Gastroesophageal sphincter (tissue), 4 donors: ENCODE data around the gene SULT1C2. TPM values are rescaled to one million over a fixed set of nuclear protein-coding genes. Genes with fewer than 3 reads are reported as not detected.

Experiments
- ATAC-seq: fragments of 150-250 bp; one replicate; pipeline ENCODE4 v1.9.1; 2016; ENCODE audit warnings: mild to moderate bottlenecking, moderate library complexity
- H3K27ac ChIP-seq, 4 donors: fragments of 200-600 bp; sonication (generic) in 3 of 4; 1 replicate in 3 of 4; 2 replicates in 1 of 4; pipeline ENCODE4 v1.5.1; 2016 to 2019
- H3K27me3 ChIP-seq: fragments of 200-600 bp; sonication (generic); one replicate; pipeline ENCODE4 v1.5.1; 2019
- H3K36me3 ChIP-seq, 2 donors: fragments of 200-600 bp; sonication (generic); one replicate each; pipeline ENCODE4 v1.5.1; 2019; ENCODE audit warnings: control low read depth in 1 of 2
- H3K4me1 ChIP-seq, 3 donors: fragments of 200-600 bp; sonication (generic); 1 replicate in 2 of 3; 2 replicates in 1 of 3; pipeline ENCODE4 v1.5.1; 2016 to 2019; ENCODE audit warnings: control low read depth in 2 of 3
- H3K4me3 ChIP-seq, 2 donors: fragments of 200-600 bp; sonication (generic); one replicate each; pipeline ENCODE4 v1.5.1; 2019; ENCODE audit warnings: mild to moderate bottlenecking in 1 of 2, moderate library complexity in 1 of 2
- H3K9me3 ChIP-seq, 3 donors: fragments of 200-600 bp; sonication (generic); one replicate each; pipeline ENCODE4 v1.5.1; 2017 to 2019; ENCODE audit warnings: control low read depth in 2 of 3
- EP300 ChIP-seq: sonication (generic); formaldehyde crosslinking; IDR thresholded peaks from one replicate; pipeline ENCODE4 v1.6.1; 2017; ENCODE audit warnings: antibody characterized with exemption, mild to moderate bottlenecking
- POLR2A ChIP-seq, 2 donors: fragments of 450-650 bp; IDR thresholded peaks; one replicate each; pipeline ENCODE4 v1.6.1; 2017; ENCODE audit warnings: antibody characterized with exemption in 2 of 2, mild to moderate bottlenecking in 2 of 2, moderate library complexity in 1 of 2
- POLR2AphosphoS5 ChIP-seq: sonication (generic); formaldehyde crosslinking; IDR thresholded peaks from one replicate; pipeline ENCODE4 v1.6.1; 2017; ENCODE audit warnings: antibody characterized with exemption
- WGBS, 2 donors: methylation state at CpG; one replicate each; pipeline ENCODE4 v1.1.5; 2018; ENCODE audit warnings: low coverage in 1 of 2; 5-methylcytosine and 5-hydroxymethylcytosine counted together
- total RNA-seq, 4 donors: library from RNA; depleted of rRNA; stranded (reverse); fragments of >200 nt; gene quantifications; one replicate each; pipeline ENCODE4 v1.1.0, GENCODE V29; 2016
- TF ChIP-seq, protein P1 (sequence below), 4 experiments: fragments of 200-600 bp in 2 of 4; fragments of 450-650 bp in 2 of 4; sonication (generic) in 1 of 4; IDR thresholded peaks; one replicate each; pipeline ENCODE4 v1.5.1; 2017 to 2019; ENCODE audit warnings: antibody characterized with exemption in 4 of 4, mild to moderate bottlenecking in 2 of 4, moderate library complexity in 2 of 4

SULT1C2 gene
- total RNA-seq, 4 donors from 2014 or later = 1.0 to 1.1 TPM; not detected in 2

DNA sequence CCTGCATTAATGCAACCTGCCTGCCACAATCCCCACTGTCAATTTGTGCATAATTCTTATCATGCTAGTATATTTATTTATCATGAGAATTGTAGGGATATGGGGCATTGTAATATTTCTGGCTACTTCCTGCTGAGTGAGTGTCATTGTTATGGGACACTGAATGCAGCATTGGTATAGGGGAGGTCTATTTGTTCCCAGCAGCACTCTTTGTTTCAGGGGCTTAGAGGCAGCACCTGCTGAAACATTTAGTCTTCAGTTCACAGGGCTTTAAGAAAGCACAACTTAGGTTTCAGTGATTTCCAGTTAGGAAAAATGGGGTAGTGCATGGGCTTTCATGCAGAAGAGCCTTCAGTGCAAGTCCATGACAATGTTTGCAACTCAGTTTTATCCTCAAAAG is 25.3 kb upstream of the SULT1C2 start:
- TF ChIP-seq POLR2A (IDR thresholded peaks at IDR 0.05) (no peak), EP300 (no peak)
- Histone ChIP-seq H3K4me3 (no peak overlapping the region), H3K36me3 (no peaks in the 10 kb centered on the region), H3K27me3 (no peaks in the 10 kb centered on the region), H3K27ac (no peak overlapping the region), H3K4me1 (peaks cover 0 to 13% (median 0%) of the 10 kb centered on the region in 3 donors), H3K9me3 (no peaks in the 10 kb centered on the region)
- ATAC-seq = no peak

- H3K27me3 ChIP-seq = no peaks in the 10 kb centered on the region
- peaks cover 0 to 16% (median 0%) of the 10 kb centered on the region in 3 donors for H3K4me1 ChIP-seq
- H3K9me3 ChIP-seq = no peaks in the 10 kb centered on the region
- TF ChIP-seq, protein P1, sequence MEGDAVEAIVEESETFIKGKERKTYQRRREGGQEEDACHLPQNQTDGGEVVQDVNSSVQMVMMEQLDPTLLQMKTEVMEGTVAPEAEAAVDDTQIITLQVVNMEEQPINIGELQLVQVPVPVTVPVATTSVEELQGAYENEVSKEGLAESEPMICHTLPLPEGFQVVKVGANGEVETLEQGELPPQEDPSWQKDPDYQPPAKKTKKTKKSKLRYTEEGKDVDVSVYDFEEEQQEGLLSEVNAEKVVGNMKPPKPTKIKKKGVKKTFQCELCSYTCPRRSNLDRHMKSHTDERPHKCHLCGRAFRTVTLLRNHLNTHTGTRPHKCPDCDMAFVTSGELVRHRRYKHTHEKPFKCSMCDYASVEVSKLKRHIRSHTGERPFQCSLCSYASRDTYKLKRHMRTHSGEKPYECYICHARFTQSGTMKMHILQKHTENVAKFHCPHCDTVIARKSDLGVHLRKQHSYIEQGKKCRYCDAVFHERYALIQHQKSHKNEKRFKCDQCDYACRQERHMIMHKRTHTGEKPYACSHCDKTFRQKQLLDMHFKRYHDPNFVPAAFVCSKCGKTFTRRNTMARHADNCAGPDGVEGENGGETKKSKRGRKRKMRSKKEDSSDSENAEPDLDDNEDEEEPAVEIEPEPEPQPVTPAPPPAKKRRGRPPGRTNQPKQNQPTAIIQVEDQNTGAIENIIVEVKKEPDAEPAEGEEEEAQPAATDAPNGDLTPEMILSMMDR (IDR thresholded peaks at IDR 0.05) = no peak
- no peak for TF ChIP-seq POLR2AphosphoS5
- TF ChIP-seq EP300 = no peak
- TF ChIP-seq POLR2A (IDR thresholded peaks at IDR 0.05) = no peak
- no peak for ATAC-seq
- no peak overlapping the region for H3K4me3 ChIP-seq
- no peak overlapping the region for H3K27ac ChIP-seq
- 83 to 85% methylated on average over 2 to 3 of the region's 3 CpGs for WGBS, 2 donors
- H3K36me3 ChIP-seq = no peaks in the 10 kb centered on the region
These were observed 22.5 kb upstream of the SULT1C2 start for GRCh38 chr2:108266218-108266617.

DNA sequence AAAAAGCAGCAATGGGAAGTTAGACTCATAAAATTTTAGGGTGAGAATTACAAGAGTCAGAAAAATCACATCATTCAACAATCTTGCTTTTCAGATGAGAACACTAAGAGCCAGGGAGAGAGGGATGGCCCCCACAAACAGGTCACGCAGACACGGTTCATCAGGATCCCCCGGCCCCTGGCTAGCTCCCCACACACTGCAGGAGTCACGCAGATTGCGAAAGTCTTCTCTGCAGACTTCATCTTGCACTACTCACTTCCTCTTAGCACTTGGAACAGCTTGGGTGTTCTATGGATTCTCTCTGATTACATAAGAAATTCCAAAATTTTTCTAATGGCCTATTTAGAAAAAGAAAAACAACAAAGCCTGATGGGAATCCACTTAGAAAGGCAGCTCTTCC is 21.6 kb upstream of the SULT1C2 start:
- TF ChIP-seq POLR2AphosphoS5 = no peak
- no peak for TF ChIP-seq EP300
- TF ChIP-seq POLR2A (IDR thresholded peaks at IDR 0.05) = no peak
- TF ChIP-seq, protein P1 (IDR thresholded peaks at IDR 0.05) = no peak
- Histone ChIP-seq H3K36me3 (no peaks in the 10 kb centered on the region), H3K9me3 (no peaks in the 10 kb centered on the region), H3K4me3 (no peak overlapping the region), H3K4me1 (peaks cover 0 to 16% (median 0%) of the 10 kb centered on the region in 3 donors), H3K27me3 (no peaks in the 10 kb centered on the region), H3K27ac (peak overlapping the region in 1 of 4 donors; percentile 43)
- ATAC-seq = peak; percentile 52
- WGBS, 2 donors = 60 to 76% methylated on average over 1 to 5 of the region's 5 CpGs

- TF ChIP-seq, protein P1 (IDR thresholded peaks at IDR 0.05) = no peak
- TF ChIP-seq EP300 = no peak
- TF ChIP-seq POLR2A (IDR thresholded peaks at IDR 0.05) = no peak
- TF ChIP-seq POLR2AphosphoS5 = no peak
- H3K27me3 ChIP-seq = no peaks in the 10 kb centered on the region
- WGBS, 2 donors = 30 to 33% methylated on average over 4 of the region's 4 CpGs
- no peak overlapping the region for H3K27ac ChIP-seq
- peaks cover 0 to 16% (median 0%) of the 10 kb centered on the region in 3 donors for H3K4me1 ChIP-seq
- H3K4me3 ChIP-seq = no peak overlapping the region
- no peaks in the 10 kb centered on the region for H3K9me3 ChIP-seq
- ATAC-seq = no peak
- no peaks in the 10 kb centered on the region for H3K36me3 ChIP-seq
These were observed 20.7 kb upstream of the SULT1C2 start for GRCh38 chr2:108268001-108268400.

DNA sequence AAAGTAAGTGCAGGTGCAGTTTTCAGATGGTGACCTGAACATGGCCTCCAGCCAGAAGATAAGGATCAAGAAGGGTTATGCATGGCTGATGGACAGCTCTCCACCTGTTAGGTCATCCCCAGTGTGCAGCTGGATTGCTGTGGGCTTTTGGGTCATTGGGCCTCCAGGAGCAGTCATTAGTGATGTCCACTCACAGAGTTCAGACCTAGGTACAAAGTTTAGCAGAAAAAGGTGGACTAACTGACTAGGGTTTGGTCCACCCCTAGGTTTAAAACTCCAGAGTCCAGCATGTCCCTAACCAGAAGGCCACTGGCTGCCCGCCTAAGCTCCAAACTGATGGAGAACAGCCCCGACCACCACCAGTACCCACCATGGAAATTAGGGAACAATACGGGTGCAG is 18.3 kb upstream of the SULT1C2 start:
- ATAC-seq = no peak
- Histone ChIP-seq H3K4me3 (no peak overlapping the region), H3K9me3 (no peaks in the 10 kb centered on the region), H3K27me3 (no peaks in the 10 kb centered on the region), H3K4me1 (peaks cover 0 to 16% (median 0%) of the 10 kb centered on the region in 3 donors), H3K27ac (no peak overlapping the region), H3K36me3 (no peaks in the 10 kb centered on the region)
- no peak for TF ChIP-seq POLR2AphosphoS5
- no peak for TF ChIP-seq POLR2A (IDR thresholded peaks at IDR 0.05)
- TF ChIP-seq EP300 = no peak
- TF ChIP-seq, protein P1 (IDR thresholded peaks at IDR 0.05) = no peak
- WGBS, 2 donors = no CpG with 5 or more reads among the region's 3 CpGs
